HS-5 (cell line): ENCODE results near the gene HS1BP3.

Experiments
- DNase-seq: peaks from one replicate; pipeline ENCODE4 v3.0.0-alpha.2; 2012; ENCODE audit warnings: low read depth

The HS1BP3 gene, protein sequence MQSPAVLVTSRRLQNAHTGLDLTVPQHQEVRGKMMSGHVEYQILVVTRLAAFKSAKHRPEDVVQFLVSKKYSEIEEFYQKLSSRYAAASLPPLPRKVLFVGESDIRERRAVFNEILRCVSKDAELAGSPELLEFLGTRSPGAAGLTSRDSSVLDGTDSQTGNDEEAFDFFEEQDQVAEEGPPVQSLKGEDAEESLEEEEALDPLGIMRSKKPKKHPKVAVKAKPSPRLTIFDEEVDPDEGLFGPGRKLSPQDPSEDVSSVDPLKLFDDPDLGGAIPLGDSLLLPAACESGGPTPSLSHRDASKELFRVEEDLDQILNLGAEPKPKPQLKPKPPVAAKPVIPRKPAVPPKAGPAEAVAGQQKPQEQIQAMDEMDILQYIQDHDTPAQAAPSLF

DNA sequence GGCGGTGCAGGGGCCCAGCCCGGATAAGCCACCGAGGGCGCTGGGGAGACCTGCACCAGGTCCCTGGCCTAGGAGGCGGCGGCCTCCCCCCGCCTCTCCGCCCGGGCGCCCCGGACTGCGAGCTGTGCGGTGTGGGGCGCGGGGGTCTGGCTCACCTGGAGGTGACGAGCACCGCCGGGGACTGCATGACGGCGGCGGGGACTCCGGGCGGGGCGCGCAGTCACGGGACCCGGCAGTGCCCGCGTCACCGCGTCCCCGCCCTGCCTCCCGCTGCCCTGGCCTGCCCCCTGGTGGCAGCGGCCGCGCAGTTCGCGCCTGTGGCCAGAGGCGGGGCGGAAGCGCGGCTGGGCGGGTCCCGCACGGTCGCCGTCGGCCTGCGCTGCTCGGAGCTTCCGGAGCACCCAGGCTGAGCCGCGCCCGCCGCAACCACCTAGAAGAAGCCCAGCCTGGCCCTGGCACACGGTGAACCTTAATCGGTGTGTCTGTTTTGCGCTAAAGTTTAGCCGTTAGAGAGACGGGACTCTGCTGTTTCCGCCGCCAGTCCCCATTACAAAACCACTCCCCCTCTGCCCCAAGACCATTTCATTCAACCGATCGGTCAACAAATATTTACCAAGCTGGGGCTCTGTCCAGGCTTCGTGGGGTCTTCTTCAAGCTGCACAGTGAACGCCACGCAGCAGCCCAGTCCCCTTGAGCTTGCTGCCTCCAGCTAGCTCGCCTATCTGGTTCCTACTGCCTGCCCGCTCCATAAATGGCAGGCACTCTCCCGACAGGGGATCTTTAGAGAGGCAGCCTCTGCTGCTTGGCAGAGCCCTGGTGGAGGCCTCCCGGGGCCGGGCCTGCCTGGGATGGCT is at the start of gene HS1BP3:
TSS of gene HS1BP3 (minus strand) at position 222 of the 854 bp plus-strand sequence. CDS start at position 187, 35 bp downstream.
- no peak for DNase-seq

DNA sequence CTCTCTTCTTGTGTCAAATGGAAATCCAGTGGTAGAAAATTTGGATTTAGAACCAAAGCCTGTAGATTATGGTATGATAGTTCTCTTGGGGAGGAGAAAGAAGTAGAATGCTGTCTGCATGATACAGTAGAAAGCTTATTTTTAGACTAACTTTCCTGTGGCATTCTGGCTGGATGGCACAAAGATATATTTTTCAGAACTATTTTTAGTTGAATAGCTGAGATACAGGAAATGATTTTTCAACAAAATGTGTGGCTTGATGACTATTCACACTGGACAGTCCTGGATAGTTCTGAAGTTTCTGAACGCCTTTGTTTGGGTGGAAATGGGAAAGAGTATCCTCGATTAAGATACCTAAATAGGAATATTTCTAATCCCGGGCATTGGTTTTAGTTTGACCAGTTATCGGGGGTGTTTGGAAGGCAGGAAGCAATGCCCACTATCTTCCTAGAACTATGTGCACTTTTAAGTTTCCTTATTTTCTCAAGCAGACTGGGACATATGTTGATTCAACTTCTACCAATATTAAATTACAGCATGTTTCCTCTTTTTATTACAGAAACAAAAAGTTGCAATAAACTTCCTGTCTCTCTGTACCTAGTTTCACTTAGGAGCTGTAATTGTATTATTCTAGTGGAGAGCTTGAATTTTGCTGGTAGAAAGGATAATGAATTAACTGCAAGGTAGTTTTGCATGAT is 48.2 kb upstream of the HS1BP3 start:
- DNase-seq: no peak

DNA sequence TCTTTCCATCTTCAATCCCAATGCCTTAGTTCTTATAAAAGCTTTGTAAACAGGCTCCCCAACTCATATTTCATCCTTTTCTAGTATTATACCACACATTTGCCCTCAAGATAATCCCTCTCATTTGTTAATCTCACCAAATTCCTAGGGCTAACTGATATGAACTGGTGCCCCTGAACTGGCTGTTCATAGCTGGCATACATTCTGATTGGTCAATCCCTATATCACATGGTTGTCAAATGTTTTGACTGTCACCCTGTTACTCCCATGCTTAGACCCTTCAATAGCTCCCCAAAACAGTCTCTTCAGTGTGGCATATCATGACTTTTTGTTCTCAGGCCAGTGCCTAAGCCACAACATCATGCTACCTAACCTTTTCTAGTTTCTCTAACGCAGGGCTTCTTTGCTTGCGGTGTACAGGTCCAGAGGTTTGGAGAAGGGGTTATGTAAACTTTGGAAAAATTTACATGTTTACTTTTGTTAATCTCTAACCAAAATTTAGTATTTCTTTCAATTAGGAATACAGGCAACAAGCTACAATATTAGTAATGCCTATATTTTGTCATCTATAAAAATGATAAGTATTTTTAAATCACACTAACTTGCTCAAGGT is 46.5 kb upstream of the HS1BP3 start:
- no peak for DNase-seq

DNA sequence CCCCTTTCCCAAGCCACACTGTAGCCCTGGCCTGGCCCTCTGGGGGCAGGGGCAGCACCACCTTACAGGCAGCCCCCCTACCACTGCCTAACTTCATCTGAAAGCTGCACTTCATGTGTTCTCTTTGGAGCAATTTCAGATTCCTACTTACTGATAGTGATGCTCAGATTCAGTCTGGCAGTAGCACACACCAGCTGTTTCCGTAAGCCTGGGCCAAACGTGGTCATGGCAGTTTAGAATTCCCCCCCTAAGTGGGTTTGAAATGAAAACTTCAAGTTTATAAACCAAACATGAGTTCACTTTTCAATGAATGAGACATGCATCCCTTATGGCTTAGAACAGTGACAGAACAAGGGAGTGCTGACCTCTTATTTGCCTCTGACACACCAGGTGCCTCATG is 45.5 kb upstream of the HS1BP3 start:
- no peak for DNase-seq

DNA sequence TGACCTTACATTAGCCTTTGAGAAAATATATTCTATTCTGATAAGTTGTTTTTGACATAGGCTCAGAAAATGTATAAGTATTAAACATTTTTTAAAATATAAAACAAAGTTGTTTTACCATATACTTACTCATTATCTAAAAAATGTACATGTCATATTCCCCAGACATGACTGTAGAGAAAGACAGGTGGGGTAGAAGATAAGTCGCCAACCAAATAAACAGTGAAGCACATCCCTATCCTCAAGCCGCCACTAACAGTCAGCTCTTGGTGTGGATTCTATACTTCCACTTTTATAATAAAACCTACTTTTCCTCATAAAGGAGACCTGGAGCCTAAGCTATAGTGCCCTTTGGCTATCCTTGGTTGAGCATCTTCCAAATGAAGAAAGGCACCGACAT is 42.4 kb upstream of the HS1BP3 start:
- DNase-seq: no peak

DNA sequence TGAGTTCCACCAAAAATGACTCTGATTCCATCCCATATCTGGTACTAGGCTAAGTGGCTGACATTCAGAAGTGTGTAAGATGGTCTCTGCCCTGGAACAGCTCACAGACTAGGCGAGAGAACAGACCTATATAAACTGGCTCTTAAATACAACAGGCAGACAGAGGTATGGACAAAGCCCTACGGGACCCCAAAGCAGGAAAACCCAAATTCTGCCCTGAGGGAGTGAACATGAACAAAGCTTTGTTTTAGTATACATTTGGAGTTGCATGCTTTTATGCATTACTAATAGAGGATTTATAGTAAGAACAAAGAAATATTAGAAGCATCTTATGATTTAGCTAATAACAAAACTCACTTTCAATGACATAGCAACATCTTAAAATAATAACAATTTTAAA is 41.2 kb upstream of the HS1BP3 start:
- no peak for DNase-seq

DNA sequence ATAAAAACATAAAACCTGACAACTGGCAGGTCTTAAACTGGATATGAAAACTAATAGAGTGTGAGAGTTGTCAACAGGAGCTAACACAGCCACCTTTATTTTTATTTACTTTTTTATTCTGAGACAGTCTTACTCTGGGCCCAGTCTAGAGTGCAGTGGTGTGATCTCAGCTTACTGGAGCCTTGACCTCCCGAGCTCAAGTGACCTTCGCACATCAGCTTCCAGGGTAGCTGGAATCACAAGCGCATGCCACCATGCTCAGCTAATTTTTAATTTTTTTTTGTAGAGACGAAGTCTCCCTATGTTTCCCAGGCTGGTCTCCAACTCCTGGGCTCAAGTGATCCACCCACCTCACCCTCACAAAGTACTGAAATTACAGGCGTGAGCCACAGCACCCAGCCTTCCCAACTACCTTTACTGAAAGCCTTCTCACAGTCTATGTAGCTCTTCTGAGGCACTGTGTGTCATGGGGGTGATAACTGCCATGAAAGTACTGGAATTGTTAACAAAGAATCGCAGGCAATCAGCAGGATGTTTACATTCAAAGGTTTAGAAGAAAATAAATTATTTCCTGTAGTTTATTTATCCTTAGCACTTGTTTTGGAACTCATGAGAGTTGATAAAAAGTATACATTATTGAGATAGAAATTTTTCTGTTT is 40.3 kb upstream of the HS1BP3 start:
- no peak for DNase-seq

DNA sequence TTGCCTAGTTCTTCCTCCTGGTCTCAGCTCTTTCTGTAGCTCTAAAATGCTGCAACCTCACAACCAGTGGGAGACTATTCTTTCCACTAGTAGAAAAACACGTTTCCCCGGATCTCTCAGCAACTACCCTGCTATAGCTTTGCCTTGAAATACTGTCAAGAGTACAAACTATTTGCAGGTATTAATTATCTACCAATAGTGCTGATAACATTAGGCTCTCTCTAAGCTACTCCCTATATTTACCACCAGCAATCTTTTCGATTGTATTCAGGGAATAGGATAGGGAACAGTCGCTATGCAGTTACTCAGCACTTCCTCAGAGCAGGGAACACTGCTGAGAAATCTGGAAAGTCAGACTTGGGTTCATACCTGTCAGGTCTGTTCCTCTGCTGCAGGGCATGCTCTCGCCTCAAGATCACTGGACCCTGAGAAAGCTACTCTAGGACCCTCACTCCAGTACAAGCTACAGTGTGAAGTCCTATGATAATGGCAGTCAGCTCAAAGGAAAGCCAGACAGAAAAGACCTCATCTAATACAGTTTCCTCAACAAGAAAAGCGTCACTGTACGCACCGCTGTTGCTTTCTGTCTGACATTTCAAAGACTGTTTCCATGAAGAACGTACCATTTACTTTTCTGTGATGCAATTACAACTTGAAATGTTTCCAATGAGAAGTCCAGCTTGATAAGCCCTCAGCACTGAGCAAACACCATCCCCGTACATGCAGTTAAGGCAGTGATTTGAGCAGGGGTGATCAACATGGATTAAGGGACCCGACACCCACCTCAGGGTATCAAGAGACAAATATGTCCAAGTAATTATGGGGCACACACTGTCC is 38.7 kb upstream of the HS1BP3 start:
- DNase-seq: no peak

DNA sequence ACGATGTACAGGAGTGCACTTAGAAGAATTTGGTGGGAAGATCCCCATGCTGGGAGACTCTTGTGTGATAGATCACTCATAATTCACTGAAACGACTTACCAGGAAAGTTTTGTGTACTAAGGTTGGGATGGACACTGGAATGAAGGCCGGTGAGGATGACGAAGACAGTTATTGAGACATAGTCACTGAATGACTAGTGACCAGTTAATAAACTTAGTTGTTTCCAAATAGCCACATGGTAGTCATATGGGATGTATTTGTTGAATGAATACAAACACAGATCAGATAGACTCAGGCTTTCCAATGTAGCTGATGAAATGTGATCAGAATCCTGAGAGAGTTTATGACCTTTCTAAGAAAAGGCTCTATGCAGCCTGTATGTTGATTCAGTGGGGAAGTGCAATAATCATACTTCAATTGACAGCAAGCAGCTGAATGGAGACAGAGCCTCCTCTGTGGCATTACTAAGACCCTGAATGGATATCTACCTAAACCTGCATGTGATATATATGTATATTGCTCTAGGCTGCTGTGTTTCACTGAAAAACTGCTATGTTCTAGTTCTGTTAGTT is 36.4 kb upstream of the HS1BP3 start:
- DNase-seq: no peak

DNA sequence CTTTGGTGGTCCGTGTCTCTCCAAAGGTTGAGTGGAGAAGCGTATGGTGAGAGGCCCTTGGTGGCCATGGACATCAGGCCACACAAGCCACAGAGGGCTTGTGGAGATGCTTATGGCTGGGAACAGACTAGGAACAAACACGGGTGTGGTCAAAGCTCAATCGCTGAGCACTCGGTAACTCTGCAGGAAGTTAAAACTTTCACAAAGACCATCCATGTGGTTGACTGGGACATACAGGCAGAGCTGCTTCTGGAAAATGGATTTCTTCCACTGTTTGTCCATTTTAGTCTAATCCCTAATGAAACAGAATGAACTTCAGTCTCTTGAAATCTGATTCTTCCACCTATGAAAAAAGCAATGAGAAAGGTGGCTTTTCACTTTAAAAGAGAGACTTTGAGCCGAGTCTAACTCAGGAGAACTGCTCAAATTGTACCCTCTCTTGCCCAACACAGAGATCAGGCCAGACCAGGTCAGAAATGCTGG is 33.7 kb upstream of the HS1BP3 start:
- DNase-seq: no peak

DNA sequence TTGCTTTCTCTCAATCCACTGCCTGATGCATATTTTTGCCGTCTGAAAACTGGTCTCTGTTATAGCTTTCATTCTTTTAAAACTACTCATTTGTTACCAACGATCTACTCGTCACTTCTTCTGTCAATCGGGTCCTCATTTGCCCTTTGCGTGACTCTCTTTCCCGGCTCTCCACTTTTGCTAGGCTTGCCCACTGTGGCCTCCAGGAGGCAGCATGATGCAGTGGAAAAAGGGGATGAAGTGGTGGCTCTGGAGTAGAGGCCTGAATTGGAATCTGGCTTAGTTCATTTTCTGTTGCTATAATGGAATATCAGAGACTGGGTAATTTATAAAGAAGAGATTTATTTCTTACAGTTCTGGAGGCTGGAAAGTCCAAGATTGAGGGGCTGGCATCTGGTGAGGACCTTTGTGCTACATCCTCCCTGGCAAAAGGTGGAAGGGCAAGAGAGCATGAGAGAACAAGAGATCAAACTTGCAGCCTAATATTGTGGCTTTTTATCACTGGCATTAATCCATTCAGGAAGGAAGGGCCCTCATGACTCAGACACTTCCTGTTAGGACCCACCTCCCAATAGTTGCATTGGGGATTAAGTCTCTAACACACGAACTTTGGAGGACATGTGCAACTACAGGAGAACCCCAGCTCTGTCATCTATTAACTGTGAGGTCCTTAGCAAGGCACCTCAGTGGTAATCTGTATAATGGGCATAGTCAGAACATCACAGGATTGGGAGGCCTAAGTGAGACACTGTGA is 31.4 kb upstream of the HS1BP3 start:
- DNase-seq: no peak

DNA sequence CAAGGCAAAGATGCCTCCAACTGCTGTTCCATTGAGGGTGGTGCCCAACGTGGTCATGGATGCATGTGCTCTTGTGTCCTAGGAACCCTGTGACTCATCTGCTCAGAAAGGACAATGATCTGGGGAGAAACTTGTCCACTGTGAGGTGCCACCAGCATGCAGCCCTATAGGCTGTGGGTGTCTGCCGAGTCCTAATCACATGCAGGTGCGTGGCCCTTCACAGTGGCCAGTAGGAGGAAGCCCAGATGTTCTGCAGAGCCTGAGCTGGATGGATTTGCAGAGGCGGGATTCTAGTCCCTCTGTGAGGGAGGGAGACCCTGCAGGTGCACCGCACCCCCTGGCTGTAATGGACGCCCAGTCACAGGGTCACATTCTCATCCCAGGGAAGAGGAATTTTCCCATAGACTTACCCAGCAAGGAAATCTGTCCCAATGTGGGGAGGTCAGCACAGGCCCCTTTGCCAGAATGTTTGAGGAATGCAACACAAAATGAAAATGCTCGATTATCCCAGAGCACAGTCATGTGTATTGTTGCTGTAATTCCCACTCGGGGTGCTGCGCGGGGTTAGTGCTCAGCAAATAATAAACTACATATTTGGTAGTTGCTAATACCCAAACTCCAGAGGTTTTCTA is 30.0 kb upstream of the HS1BP3 start:
- DNase-seq: no peak

DNA sequence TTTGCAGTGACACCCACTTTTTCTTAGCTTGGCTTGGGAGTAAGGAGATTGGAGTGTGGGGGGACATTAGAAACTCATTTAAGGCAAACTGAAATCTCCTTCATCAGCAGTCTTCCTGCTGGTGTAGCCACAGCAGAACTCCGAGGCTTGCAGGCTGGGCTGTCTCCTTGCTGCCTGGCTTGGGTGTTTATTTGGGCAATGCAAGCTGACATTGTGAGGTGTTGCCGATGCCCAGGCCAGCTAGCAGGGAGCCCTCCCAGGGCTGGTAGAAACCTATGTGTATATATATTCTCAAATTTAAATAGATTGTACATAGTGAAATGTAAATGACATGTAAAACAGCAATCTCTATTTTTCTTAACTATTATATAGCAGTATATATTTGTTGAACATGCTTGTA is 27.9 kb upstream of the HS1BP3 start:
- DNase-seq: no peak

DNA sequence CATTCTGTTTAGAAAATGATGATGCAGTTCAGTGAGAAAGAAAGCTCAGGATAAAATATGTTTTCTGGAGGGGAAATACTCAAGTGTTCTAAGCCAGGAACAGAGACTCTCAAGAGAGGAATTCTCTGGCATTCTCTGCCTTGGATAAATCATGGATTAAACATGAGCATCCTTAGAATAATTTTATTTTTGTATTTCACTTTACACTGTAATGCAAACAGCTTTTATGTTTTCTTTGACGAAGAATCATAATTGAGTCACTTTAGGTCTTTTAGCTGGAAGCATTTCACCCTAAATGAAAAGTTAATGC is 27.1 kb upstream of the HS1BP3 start:
- no peak for DNase-seq

DNA sequence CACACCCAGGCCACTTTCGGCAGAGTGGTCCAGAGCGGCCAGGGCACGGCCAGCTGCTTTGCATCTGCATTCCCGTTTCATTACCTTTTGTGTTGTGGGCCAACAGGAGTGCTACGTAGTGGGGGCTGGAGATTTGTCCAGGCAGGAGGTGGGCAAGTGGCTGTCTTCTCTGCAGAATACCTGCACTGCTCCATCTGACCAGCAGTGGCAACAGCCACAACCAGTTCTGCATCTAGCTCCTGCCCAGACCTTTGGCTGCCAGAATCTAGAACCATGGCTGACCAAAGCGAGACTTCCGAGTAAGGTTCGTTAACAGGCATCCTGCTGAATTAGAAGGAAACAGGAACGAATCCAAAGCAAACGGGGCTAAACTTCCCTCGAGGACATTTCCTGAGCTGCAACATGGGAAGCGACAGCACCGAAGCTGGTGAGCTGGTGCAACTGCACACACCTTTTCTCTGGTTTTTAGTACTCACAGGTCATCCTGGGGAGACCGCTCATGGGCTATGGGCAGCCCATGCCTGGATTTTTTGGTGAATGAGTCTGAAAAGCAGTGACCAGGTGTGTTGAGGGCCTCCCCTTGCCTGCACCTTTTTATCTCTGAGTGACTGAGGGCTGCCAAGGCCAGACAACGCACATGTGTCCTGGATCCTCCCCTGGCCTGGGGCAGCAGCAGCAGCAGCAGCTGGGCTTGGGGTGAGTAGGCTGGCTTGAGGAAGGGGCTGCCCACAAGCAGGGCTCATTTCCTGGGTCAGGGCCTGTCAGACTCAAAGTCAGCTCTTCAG is 26.6 kb upstream of the HS1BP3 start:
- DNase-seq: no peak

DNA sequence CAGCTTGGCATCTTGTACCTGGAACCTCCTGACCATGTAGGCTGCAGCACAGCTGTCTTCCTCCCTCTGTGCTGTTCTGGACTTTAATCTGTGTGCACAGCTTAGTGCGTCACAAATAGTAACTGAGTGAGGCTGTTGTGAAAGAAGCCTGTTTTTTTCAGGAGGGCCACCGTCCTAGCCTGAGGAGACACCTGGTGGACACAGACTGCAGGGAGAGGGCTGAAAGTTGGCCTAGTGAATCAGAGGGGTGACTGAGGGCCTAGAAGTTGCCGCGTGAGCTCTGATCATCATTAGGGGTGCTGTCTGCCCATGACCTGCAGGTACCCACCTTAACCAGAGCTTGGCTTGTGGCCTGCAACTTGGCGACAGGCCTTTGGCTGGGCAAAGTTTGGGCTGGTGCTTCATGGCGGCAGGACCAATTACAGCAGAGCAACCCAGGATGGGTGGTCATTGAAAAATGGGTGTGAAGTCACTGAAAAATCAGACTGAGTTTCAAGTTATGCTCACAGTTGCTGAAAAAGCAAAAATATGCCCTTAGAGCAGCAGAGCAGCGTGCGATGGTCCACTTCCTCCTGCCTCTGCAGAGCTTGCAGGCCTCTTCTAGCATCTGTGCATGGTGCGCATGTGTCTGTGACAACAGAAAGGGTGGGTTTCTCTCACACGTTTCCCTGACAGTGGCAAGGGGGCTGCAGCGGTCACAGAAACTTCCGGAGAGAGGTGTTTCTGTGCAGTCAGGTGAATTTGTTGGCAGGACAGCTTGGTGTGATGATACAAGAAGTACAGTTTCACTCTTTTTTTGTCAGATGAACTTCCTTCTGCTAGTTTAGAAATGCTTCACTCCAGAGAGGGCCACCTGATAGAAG is 25.7 kb upstream of the HS1BP3 start:
- DNase-seq: no peak

DNA sequence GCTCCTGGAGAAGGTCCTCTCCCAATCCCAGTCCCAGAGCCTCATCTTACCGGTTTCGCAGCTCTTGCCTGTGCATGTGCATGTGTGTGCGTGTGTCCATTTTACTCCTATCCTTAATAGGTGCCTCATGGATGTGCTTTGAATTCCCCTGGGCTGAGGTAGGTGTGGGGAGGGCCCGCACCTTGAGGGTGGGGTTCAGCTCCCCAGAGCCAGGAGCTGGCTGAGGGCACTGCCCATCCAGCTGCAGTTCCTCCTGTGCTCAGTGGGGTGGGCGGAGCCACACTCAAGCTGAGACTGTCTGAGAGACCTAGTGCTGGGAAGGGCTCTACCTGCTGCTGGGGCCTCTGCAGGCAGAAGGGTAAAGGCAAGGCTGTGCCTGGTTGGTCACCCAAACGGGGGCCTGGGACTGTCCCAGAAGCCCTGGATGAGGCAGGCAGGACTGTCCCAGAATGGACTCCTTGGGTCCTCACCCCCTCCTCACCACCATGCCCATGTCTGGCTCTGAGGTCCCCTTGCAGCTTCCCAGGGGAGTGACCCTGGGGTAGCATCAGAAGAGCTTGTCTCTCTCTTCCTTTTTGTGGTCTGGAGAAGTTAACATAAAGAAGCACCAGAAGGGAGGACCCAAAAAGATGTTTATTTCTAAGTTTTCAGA is 24.9 kb upstream of the HS1BP3 start:
- no peak for DNase-seq
